ENCODE measurements around the gene PDE10A.

Gene PDE10A

GRCh38 chr6:165656581-165657324, 6.3 kb downstream of the PDE10A start:
- no peak overlapping the region for H3K4me3 ChIP-seq (ENCODE audit: low read depth, low read length)
- no peak for DNase-seq (ENCODE audit: low read depth)
- TF ChIP-seq, protein P1, sequence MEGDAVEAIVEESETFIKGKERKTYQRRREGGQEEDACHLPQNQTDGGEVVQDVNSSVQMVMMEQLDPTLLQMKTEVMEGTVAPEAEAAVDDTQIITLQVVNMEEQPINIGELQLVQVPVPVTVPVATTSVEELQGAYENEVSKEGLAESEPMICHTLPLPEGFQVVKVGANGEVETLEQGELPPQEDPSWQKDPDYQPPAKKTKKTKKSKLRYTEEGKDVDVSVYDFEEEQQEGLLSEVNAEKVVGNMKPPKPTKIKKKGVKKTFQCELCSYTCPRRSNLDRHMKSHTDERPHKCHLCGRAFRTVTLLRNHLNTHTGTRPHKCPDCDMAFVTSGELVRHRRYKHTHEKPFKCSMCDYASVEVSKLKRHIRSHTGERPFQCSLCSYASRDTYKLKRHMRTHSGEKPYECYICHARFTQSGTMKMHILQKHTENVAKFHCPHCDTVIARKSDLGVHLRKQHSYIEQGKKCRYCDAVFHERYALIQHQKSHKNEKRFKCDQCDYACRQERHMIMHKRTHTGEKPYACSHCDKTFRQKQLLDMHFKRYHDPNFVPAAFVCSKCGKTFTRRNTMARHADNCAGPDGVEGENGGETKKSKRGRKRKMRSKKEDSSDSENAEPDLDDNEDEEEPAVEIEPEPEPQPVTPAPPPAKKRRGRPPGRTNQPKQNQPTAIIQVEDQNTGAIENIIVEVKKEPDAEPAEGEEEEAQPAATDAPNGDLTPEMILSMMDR (IDR thresholded peaks at IDR 0.05; ENCODE audit: low read depth, low read length, missing control alignments) = no peak

DNA sequence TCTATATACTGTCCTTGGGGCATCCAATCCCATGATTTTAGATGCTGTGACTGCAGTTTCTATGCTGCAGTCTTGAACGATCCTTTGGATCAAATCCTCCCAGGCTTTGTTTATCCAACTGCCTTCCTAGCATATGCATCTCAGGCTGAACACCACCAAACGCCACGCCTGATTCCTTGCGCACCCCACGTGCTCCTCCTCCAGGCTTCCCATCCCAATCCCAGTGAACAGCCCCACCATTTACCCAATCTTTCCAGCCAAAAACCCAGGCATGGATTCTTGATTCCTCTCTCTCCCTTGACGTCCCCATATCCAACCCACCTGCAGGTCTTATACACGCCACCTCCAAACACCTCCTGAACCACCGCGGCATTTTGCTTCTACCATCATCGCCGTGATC, 7.8 kb downstream of the PDE10A start:
- DNase-seq (ENCODE audit: low read depth) = no peak
- TF ChIP-seq, protein P1 (IDR thresholded peaks at IDR 0.05; ENCODE audit: low read depth, low read length, missing control alignments) = no peak
- no peak overlapping the region for H3K4me3 ChIP-seq (ENCODE audit: low read depth, low read length)

DNA sequence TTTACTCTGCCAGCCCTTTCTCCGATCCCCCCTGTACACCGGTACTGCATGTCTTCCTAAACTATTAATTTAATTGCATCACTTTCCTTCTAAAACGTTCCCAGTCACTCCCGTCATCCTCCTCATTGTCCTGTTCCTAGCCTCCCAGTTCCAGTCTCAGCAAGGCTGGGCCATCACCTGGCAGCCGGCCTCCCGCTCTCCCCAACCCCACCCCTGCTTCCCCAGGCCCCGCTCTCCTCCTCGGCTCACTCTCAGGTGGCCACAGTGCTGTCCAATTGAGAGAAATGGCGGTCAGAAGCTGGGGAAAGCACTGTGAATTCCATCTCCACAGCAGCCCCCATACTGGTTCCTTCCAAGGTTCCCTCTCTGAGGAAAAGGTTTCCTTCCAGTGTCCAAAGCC, 8.9 kb downstream of the PDE10A start:
- DNase-seq (ENCODE audit: low read depth) = no peak
- TF ChIP-seq, protein P1 (IDR thresholded peaks at IDR 0.05; ENCODE audit: low read depth, low read length, missing control alignments) = no peak
- H3K4me3 ChIP-seq (ENCODE audit: low read depth, low read length) = no peak overlapping the region

- TF ChIP-seq, protein P1 (IDR thresholded peaks at IDR 0.05; ENCODE audit: low read depth, low read length, missing control alignments) = no peak
- H3K4me3 ChIP-seq (ENCODE audit: low read depth, low read length) = no peak overlapping the region
- DNase-seq (ENCODE audit: low read depth) = no peak
These were observed 9.4 kb downstream of the PDE10A start for GRCh38 chr6:165653607-165654006.

DNA sequence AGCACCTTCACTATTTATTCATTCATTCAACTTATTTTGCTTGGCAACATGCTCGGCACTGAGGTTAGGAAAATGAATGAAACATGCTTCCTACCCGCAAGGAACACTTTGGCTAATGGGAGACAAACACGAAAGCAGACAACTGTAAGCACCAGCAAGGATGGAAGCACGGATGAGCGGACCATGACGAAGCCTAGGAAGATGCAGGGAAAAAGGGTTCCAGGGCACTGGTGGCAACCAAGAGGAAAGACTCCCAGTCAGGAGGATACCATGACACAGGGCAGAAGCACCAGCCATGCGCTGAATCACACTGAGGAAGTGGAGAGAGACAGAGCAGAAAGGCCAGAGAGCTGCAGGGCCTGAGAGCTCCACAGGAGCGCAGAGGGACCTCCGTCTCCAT, 9.8 kb downstream of the PDE10A start:
- no peak overlapping the region for H3K4me3 ChIP-seq (ENCODE audit: low read depth, low read length)
- DNase-seq (ENCODE audit: low read depth) = no peak
- TF ChIP-seq, protein P1 (IDR thresholded peaks at IDR 0.05; ENCODE audit: low read depth, low read length, missing control alignments) = no peak

DNA sequence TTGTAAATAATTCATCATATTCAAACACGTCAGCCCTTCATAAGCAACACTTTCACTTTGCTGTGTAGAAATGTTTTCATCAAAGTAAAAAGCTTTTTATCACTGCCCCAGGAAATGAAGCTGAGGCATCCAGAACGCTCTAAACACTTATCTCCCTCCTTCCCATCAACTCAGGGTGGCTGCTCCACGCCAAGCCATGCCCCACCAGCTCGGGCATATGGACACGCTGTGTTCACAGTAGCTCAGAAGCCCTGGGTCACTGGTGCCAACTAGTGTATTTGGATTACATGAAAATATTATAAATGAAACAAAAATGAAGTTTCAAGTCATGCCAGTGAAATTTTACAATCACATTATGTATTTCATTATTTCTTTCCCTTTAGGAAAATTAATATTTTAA, 10.3 kb downstream of the PDE10A start:
- TF ChIP-seq, protein P1 (IDR thresholded peaks at IDR 0.05; ENCODE audit: low read depth, low read length, missing control alignments) = no peak
- no peak for DNase-seq (ENCODE audit: low read depth)
- H3K4me3 ChIP-seq (ENCODE audit: low read depth, low read length) = no peak overlapping the region
